ENCODE measurements around the gene C7orf33.
"Not testable (repeated sequence)": the region's sequence is repeated elsewhere in the genome, so short reads cannot be mapped to it uniquely, and the experiment has no call there.

The C7orf33 gene

GRCh38 chr7:148590471-148590870, at the start of gene C7orf33:
Gene C7orf33, plus strand, starts transcription at chr7:148590766. Its CDS starts 160 bp downstream, at chr7:148590926.
- peak; percentile 36 for DNase-seq

GRCh38 chr7:148541891-148542504, 48.6 kb upstream of the C7orf33 start:
- no peak for DNase-seq

GRCh38 chr7:148543302-148543701, 47.3 kb upstream of the C7orf33 start:
- no peak for DNase-seq

- DNase-seq, result no peak
Measured at GRCh38 chr7:148545172-148545571, 45.4 kb upstream of the C7orf33 start.

GRCh38 chr7:148545932-148546331, 44.6 kb upstream of the C7orf33 start:
- DNase-seq, result no peak

GRCh38 chr7:148546857-148547256, 43.7 kb upstream of the C7orf33 start:
- DNase-seq, result no peak

- DNase-seq, result no peak
Measured at GRCh38 chr7:148547951-148548350, 42.6 kb upstream of the C7orf33 start.

GRCh38 chr7:148553979-148554378, 36.6 kb upstream of the C7orf33 start:
- DNase-seq, result no peak

- DNase-seq, result no peak
Measured at GRCh38 chr7:148556892-148557291, 33.7 kb upstream of the C7orf33 start.

GRCh38 chr7:148558914-148559313, 31.7 kb upstream of the C7orf33 start:
- DNase-seq, result no peak

- DNase-seq, result no peak
Measured at GRCh38 chr7:148561099-148561498, 29.5 kb upstream of the C7orf33 start.

GRCh38 chr7:148563583-148564274, 26.8 kb upstream of the C7orf33 start:
- no peak for DNase-seq

- not testable (repeated sequence) for DNase-seq
Measured at GRCh38 chr7:148564275-148564951, 26.2 kb upstream of the C7orf33 start.

- DNase-seq, result no peak
Measured at GRCh38 chr7:148566736-148567135, 23.8 kb upstream of the C7orf33 start.

- no peak for DNase-seq
Measured at GRCh38 chr7:148567524-148567923, 23.0 kb upstream of the C7orf33 start.

- DNase-seq, result no peak
Measured at GRCh38 chr7:148570510-148570909, 20.1 kb upstream of the C7orf33 start.

- not testable (repeated sequence) for DNase-seq
Measured at GRCh38 chr7:148570973-148571372, 19.6 kb upstream of the C7orf33 start.

- no peak for DNase-seq
Measured at GRCh38 chr7:148571381-148571780, 19.2 kb upstream of the C7orf33 start.

- DNase-seq, result no peak
Measured at GRCh38 chr7:148572067-148572522, 18.5 kb upstream of the C7orf33 start.

- DNase-seq, result not testable (repeated sequence)
Measured at GRCh38 chr7:148573581-148573980, 17.0 kb upstream of the C7orf33 start.

- peak; percentile 62 for DNase-seq
Measured at GRCh38 chr7:148575640-148576411, 14.7 kb upstream of the C7orf33 start.

- DNase-seq, result no peak
Measured at GRCh38 chr7:148579366-148579765, 11.2 kb upstream of the C7orf33 start.

GRCh38 chr7:148580446-148580845, 10.1 kb upstream of the C7orf33 start:
- DNase-seq, result no peak
